GM18870 (cell line): ENCODE measurements around the gene F13A1.
"Not testable (repeated sequence)": the region's sequence is repeated elsewhere in the genome, so short reads cannot be mapped to it uniquely, and the experiment has no call there.

Experiments used
- ATAC-seq: cut with Tn5 transposase; IDR thresholded peaks from one replicate; pipeline ENCODE4 v1.9.1; 2021; ENCODE audit warnings: moderate library complexity; ENCODE audit not compliant: unreplicated experiment

F13A1 gene

GRCh38 chr6:6320901-6321300 lies 439 bp upstream of the F13A1 start:
- ATAC-seq, result no peak

GRCh38 chr6:6317825-6318733 lies 2.4 kb downstream of the F13A1 start:
- ATAC-seq, result no peak

GRCh38 chr6:6317386-6317785 lies 3.1 kb downstream of the F13A1 start:
- ATAC-seq, result no peak

GRCh38 chr6:6315660-6316059 lies 4.8 kb downstream of the F13A1 start:
- no peak for ATAC-seq

GRCh38 chr6:6314596-6314995 lies 5.9 kb downstream of the F13A1 start:
- no peak for ATAC-seq

- no peak for ATAC-seq
These were observed 7.5 kb downstream of the F13A1 start for GRCh38 chr6:6312901-6313441.

GRCh38 chr6:6305575-6305974 lies 14.9 kb downstream of the F13A1 start:
- ATAC-seq, result no peak

GRCh38 chr6:6300383-6300782 lies 20.1 kb downstream of the F13A1 start:
- not testable (repeated sequence) for ATAC-seq

- no peak for ATAC-seq
These were observed 27.1 kb downstream of the F13A1 start for GRCh38 chr6:6293317-6293716.

- ATAC-seq, result no peak
These were observed 33.0 kb downstream of the F13A1 start for GRCh38 chr6:6287415-6287814.

- no peak for ATAC-seq
These were observed 34.8 kb downstream of the F13A1 start for GRCh38 chr6:6285679-6286078.

- no peak for ATAC-seq
These were observed 36.1 kb downstream of the F13A1 start for GRCh38 chr6:6284221-6284966.

- ATAC-seq, result no peak
These were observed 36.7 kb downstream of the F13A1 start for GRCh38 chr6:6283746-6284145.

- no peak for ATAC-seq
These were observed 37.7 kb downstream of the F13A1 start for GRCh38 chr6:6282716-6283115.

GRCh38 chr6:6277413-6277812 lies 43.0 kb downstream of the F13A1 start:
- no peak for ATAC-seq

- no peak for ATAC-seq
These were observed 49.4 kb downstream of the F13A1 start for GRCh38 chr6:6270948-6271535.

- ATAC-seq, result no peak
These were observed 60.2 kb downstream of the F13A1 start for GRCh38 chr6:6260196-6260722.

- no peak for ATAC-seq
These were observed 63.6 kb downstream of the F13A1 start for GRCh38 chr6:6256886-6257285.

- ATAC-seq, result no peak
These were observed 64.2 kb downstream of the F13A1 start for GRCh38 chr6:6256259-6256658.

- ATAC-seq, result no peak
These were observed 68.7 kb downstream of the F13A1 start for GRCh38 chr6:6251555-6252280.

GRCh38 chr6:6248651-6249050 lies 71.8 kb downstream of the F13A1 start:
- no peak for ATAC-seq
